Loucy (cell line): ENCODE data around the gene LYZL4.

Experiments used
- CTCF ChIP-seq: fragments of 200-600 bp; sonication (generic); conservative IDR thresholded peaks from 2 replicates; pipeline ENCODE4 v1.5.1; 2014; ENCODE audit warnings: mild to moderate bottlenecking, antibody characterized with exemption, low read length
- EZH2phosphoT487 ChIP-seq: fragments of 200-600 bp; IDR thresholded peaks from 2 replicates; pipeline ENCODE4 v1.6.1; 2018; ENCODE audit warnings: antibody characterized with exemption, mild to moderate bottlenecking, moderate library complexity, borderline replicate concordance

- TF ChIP-seq CTCF (no peak), EZH2phosphoT487 (no peak)
Observed at GRCh38 chr3:42366550-42366949, 43.9 kb downstream of the LYZL4 start.
